HCT116 (cell line): ENCODE data around the gene PANK4. TPM values are rescaled to one million over a fixed set of nuclear protein-coding genes. Genes with fewer than 3 reads are reported as not detected.

ENCODE experiments used
- ATAC-seq: fragments of 200-7000 bp; cut with Tn5 transposase; 2 replicates; pipeline ENCODE4 v1.9.1; 2020; ENCODE audit warnings: mild to moderate bottlenecking, moderate library complexity
- BruUV-seq: library from RNA; stranded (reverse); fragments of 400-500 nt; replicated peaks from 2 replicates; lab custom pipeline; 2021; lab: Mats Ljungman, UMichigan
- CTCF ChIA-PET: fragments of 300-600 bp; sonication (Branson Sonifier 250); formaldehyde crosslinking; loops from one replicate; lab custom pipeline; 2021; ENCODE audit warnings: antibody characterized with exemption; lab: Charles Lee
- POLR2A ChIA-PET: fragments of 300-600, 350-600 bp; sonication (Branson Sonifier 250); formaldehyde crosslinking; loops from one replicate; lab custom pipeline; 2021; ENCODE audit warnings: antibody characterized with exemption; lab: Charles Lee
- RAD21 ChIA-PET, 2 experiments: fragments of 300-600 bp; sonication (Branson Sonifier 250); formaldehyde crosslinking; loops; one replicate each; lab custom pipeline; 2023; ENCODE audit warnings: low total read pairs in 2 of 2; ENCODE audit not compliant: uncharacterized antibody in 2 of 2, unreplicated experiment in 2 of 2, low non-redundant PET in 1 of 2; lab: Charles Lee
- DNase-seq: peaks from one replicate; pipeline ENCODE4 v3.0.0-alpha.2; 2010; ENCODE audit warnings: low read depth, low spot score
- H2AFZ ChIP-seq: fragments of 200-600 bp; shearing (Covaris generic), sonication (generic); 2 replicates; pipeline ENCODE4 v1.6.1; 2017; ENCODE audit warnings: low read depth, mixed run types, mixed read lengths, antibody characterized with exemption, low read length; ENCODE audit not compliant: poor library complexity, severe bottlenecking
- H3K27ac ChIP-seq: 2 replicates; pipeline ENCODE4 v1.5.1; 2012; ENCODE audit warnings: low read depth, low read length
- H3K27me3 ChIP-seq: fragments of 200-600 bp; sonication (generic); 2 replicates; pipeline ENCODE4 v1.6.1; 2016; ENCODE audit warnings: mixed run types, low read length, mixed read lengths; ENCODE audit not compliant: insufficient read depth
- H3K36me3 ChIP-seq, 2 experiments: fragments of 200-500 bp in 1 of 2; fragments of 200-600 bp in 1 of 2; sonication (Bioruptor generic) in 1 of 2; sonication (generic) in 1 of 2; 2 replicates each; pipeline versions ENCODE4 v1.5.1 to v1.6.1; 2014 to 2016; ENCODE audit warnings: low read length in 2 of 2, inconsistent platforms in 1 of 2, mixed read lengths in 1 of 2, mixed run types in 1 of 2; ENCODE audit not compliant: insufficient read depth in 2 of 2, control insufficient read depth in 1 of 2
- H3K4me1 ChIP-seq, 2 experiments: fragments of 200-600 bp in 1 of 2; sonication (generic) in 1 of 2; 2 replicates each; pipeline versions ENCODE4 v1.5.1 to v1.6.1; 2012 to 2017; ENCODE audit warnings: low read length in 2 of 2, inconsistent platforms in 1 of 2, mild to moderate bottlenecking in 1 of 2, mixed read lengths in 1 of 2, mixed run types in 1 of 2, moderate library complexity in 1 of 2; ENCODE audit not compliant: insufficient read depth in 2 of 2, control insufficient read depth in 1 of 2
- H3K4me2 ChIP-seq: fragments of 200-600 bp; sonication (generic); 2 replicates; pipeline ENCODE4 v1.6.1; 2017; ENCODE audit warnings: mixed run types, low read length, mixed read lengths
- H3K4me3 ChIP-seq, 2 experiments: fragments of 200-600 bp in 1 of 2; sonication (generic) in 1 of 2; replicated peaks in 1 of 2; 2 replicates each; pipeline ENCODE4 v1.5.1; 2011 to 2016; ENCODE audit warnings: low read length in 2 of 2, control low read depth in 1 of 2, low read depth in 1 of 2, mild to moderate bottlenecking in 1 of 2, mixed read lengths in 1 of 2, mixed run types in 1 of 2
- H3K79me2 ChIP-seq: fragments of 200-600 bp; sonication (generic); 2 replicates; pipeline ENCODE4 v1.6.1; 2017; ENCODE audit warnings: mild to moderate bottlenecking, mixed run types, low read length, moderate library complexity, mixed read lengths; ENCODE audit not compliant: insufficient read depth
- H3K9ac ChIP-seq: fragments of 200-600 bp; sonication (generic); 2 replicates; pipeline ENCODE4 v1.6.1; 2016; ENCODE audit warnings: low read length, mixed read lengths
- H3K9me2 ChIP-seq: fragments of 200-600 bp; sonication (generic), shearing (Covaris generic); 2 replicates; pipeline ENCODE4 v1.6.1; 2017; ENCODE audit warnings: mixed run types, mild to moderate bottlenecking, moderate library complexity; ENCODE audit not compliant: insufficient read depth
- H3K9me3 ChIP-seq, 2 experiments: fragments of 200-500 bp in 1 of 2; fragments of 200-600 bp in 1 of 2; sonication (Bioruptor generic) in 1 of 2; sonication (generic) in 1 of 2; 2 replicates each; pipeline ENCODE4 v1.6.1; 2014 to 2017; ENCODE audit warnings: low read length in 2 of 2, mixed read lengths in 2 of 2, inconsistent platforms in 1 of 2, low read depth in 1 of 2, mild to moderate bottlenecking in 1 of 2, mixed run types in 1 of 2, moderate library complexity in 1 of 2; ENCODE audit not compliant: control insufficient read depth in 1 of 2, insufficient read depth in 1 of 2
- H4K20me1 ChIP-seq: fragments of 200-600 bp; sonication (generic), shearing (Covaris generic); 2 replicates; pipeline ENCODE4 v1.6.1; 2017; ENCODE audit warnings: mixed run types, mild to moderate bottlenecking, moderate library complexity; ENCODE audit not compliant: insufficient read depth
- CBX3 ChIP-seq: IDR thresholded peaks from 2 replicates; pipeline ENCODE4 v1.6.1; 2012; ENCODE audit warnings: low read depth
- EZH2phosphoT487 ChIP-seq: fragments of 200-600 bp; IDR thresholded peaks from 2 replicates; pipeline ENCODE4 v1.6.1; 2018; ENCODE audit warnings: antibody characterized with exemption, borderline replicate concordance
- POLR2A ChIP-seq: IDR thresholded peaks from 2 replicates; pipeline ENCODE4 v1.7.0; 2011; ENCODE audit warnings: borderline replicate concordance; ENCODE audit not compliant: insufficient read depth, insufficient read length; ENCODE audit errors: extremely low read depth
- POLR2AphosphoS5 ChIP-seq: IDR thresholded peaks from 2 replicates; pipeline ENCODE4 v1.6.1; 2011; ENCODE audit warnings: mild to moderate bottlenecking, low read depth, low read length, moderate library complexity
- RAD21 ChIP-seq: IDR thresholded peaks from 2 replicates; pipeline ENCODE4 v1.6.1; 2012; ENCODE audit warnings: low read depth, mild to moderate bottlenecking
- SIN3A ChIP-seq: IDR thresholded peaks from 2 replicates; pipeline ENCODE4 v1.6.1; 2012; ENCODE audit warnings: low read depth
- SRF ChIP-seq: IDR thresholded peaks from 2 replicates; pipeline ENCODE4 v1.6.1; 2012; ENCODE audit warnings: low read depth
- YY1 ChIP-seq: IDR thresholded peaks from 2 replicates; pipeline ENCODE4 v1.6.1; 2011; ENCODE audit warnings: low read length, low read depth, moderate library complexity, mild to moderate bottlenecking; ENCODE audit not compliant: insufficient replicate concordance; ENCODE audit errors: extremely low read depth
- intact Hi-C: fragments of 100-400 bp; cut with micrococcal nuclease; formaldehyde crosslinking; loops from 2 replicates; pipeline ENCODE4 v1.10.0; 2022
- total RNA-seq: library from RNA; stranded (reverse); gene quantifications from one replicate; pipeline ENCODE4 v1.2.1, GENCODE V29; 2021; ENCODE audit not compliant: unreplicated experiment
- TF ChIP-seq, protein P1 (sequence below): IDR thresholded peaks from 2 replicates; pipeline ENCODE4 v1.6.1; 2012; ENCODE audit warnings: low read depth

Gene PANK4
- total RNA-seq, 1 experiment from 2014 or later = 38.5 TPM

DNA sequence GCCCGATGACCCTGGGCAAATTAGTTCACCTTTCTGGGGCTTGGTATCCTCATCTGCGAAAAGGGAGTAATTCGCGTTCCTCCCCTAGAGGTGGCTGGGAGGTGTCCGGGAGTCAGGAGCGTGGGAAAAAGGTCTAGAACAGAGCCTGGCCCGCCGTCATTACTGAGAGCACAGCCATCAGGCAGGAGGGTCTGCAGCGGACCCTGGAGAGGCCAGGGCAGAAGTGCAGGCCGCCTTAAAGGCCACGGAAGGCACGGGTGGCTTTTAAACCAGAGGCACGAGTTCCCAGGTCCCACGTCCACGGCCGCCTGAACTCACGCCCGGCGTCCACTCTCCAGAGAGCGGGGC lies 850 bp downstream of the PANK4 start (continued):
- TF ChIP-seq POLR2A (no peak), POLR2AphosphoS5 (no peak), EZH2phosphoT487 (no peak), SIN3A (no peak)
- TF ChIP-seq, protein P1, sequence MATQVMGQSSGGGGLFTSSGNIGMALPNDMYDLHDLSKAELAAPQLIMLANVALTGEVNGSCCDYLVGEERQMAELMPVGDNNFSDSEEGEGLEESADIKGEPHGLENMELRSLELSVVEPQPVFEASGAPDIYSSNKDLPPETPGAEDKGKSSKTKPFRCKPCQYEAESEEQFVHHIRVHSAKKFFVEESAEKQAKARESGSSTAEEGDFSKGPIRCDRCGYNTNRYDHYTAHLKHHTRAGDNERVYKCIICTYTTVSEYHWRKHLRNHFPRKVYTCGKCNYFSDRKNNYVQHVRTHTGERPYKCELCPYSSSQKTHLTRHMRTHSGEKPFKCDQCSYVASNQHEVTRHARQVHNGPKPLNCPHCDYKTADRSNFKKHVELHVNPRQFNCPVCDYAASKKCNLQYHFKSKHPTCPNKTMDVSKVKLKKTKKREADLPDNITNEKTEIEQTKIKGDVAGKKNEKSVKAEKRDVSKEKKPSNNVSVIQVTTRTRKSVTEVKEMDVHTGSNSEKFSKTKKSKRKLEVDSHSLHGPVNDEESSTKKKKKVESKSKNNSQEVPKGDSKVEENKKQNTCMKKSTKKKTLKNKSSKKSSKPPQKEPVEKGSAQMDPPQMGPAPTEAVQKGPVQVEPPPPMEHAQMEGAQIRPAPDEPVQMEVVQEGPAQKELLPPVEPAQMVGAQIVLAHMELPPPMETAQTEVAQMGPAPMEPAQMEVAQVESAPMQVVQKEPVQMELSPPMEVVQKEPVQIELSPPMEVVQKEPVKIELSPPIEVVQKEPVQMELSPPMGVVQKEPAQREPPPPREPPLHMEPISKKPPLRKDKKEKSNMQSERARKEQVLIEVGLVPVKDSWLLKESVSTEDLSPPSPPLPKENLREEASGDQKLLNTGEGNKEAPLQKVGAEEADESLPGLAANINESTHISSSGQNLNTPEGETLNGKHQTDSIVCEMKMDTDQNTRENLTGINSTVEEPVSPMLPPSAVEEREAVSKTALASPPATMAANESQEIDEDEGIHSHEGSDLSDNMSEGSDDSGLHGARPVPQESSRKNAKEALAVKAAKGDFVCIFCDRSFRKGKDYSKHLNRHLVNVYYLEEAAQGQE = no peak
- TF ChIP-seq, all 23 proteins: peak for 0

DNA sequence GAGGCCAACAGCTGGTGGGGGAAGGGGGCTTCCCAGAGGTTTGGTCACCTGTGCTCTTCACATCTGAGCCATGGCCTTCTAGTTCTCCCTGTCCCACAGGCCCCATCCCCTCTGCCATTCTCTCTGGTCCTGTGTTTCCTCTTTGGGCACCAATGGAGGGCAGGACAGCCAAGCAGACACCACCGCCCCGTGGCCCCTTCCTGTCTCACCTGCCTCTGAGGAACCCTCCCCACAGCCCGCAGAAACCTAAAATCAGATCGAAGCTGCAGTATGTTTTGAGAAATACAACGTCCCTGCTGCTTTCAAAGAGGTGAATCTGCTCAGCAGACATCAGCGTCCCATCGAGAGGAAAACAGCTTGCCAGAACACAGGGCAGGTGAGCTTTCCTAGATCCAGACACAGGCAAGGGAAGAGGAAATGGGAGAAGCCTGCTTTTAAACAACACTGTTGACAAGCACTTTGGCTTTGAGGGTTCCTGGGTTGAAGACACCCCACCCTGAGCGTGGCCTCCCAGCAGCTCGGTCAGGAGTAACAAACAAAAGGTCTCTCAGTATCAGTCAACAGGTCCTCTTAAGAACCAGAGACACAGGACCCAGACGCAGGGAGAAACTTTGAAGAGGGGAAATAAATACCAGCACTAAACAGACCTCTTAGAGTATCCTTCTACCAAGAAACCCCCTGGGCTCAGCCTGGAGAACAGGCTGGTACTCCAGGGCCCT lies 2.3 kb downstream of the PANK4 start:
- no peak overlapping the region for H2AFZ ChIP-seq
- ATAC-seq (no peak), DNase-seq (no peak)
- peaks cover 8% of the 10 kb centered on the region; the same call in 1 of the 2 replicates for H4K20me1 ChIP-seq
- no TSS peak for BruUV-seq
- no peaks in the 10 kb centered on the region for H3K9me3 ChIP-seq
- H3K4me3 ChIP-seq = no peak overlapping the region
- H3K4me2 ChIP-seq = peak overlapping the region; percentile 91; the same call in 1 of the 2 replicates
- H3K4me1 ChIP-seq = peaks cover 15 to 20% of the 10 kb centered on the region in 2 experiments; a peak in 3 of 4 replicates
- no peaks in the 10 kb centered on the region for H3K9me2 ChIP-seq
- H3K79me2 ChIP-seq = peaks cover 50% of the 10 kb centered on the region
- RAD21 ChIA-PET = no interaction called here
- CTCF ChIA-PET = no interaction called here
- TF ChIP-seq EZH2phosphoT487 = no peak
- no peak for TF ChIP-seq RAD21
- TF ChIP-seq YY1 = no peak
- TF ChIP-seq, protein P1 = no peak
- no peak for TF ChIP-seq CBX3
- TF ChIP-seq SRF = no peak
- H3K27ac ChIP-seq = no peak overlapping the region
- H3K36me3 ChIP-seq = peaks cover 1 to 5% of the 10 kb centered on the region in 2 experiments; a peak in 3 of 4 replicates
- no peak overlapping the region for H3K9ac ChIP-seq
- intact Hi-C loops = no loop called here
- H3K27me3 ChIP-seq = no peaks in the 10 kb centered on the region
- POLR2A ChIA-PET = no interaction called here
